ENCODE data around the gene DHX32.
A peak's percentile ranks its signal among the peaks of the same experiment; 100 is the strongest.

Gene DHX32

GRCh38 chr10:125846894-125847293, 34.2 kb downstream of the DHX32 start:
- no peak for DNase-seq

GRCh38 chr10:125845617-125846016, 35.5 kb downstream of the DHX32 start:
- DNase-seq, result no peak

- DNase-seq, result no peak
Measured at GRCh38 chr10:125844751-125845221, 36.3 kb downstream of the DHX32 start.

GRCh38 chr10:125843603-125844329, 37.3 kb downstream of the DHX32 start:
- no peak for DNase-seq

GRCh38 chr10:125840955-125841354, 40.1 kb downstream of the DHX32 start:
- no peak for DNase-seq

GRCh38 chr10:125840406-125840805, 40.7 kb downstream of the DHX32 start:
- no peak for DNase-seq

- no peak for DNase-seq
Measured at GRCh38 chr10:125838802-125839575, 42.1 kb downstream of the DHX32 start.

GRCh38 chr10:125836746-125837145, 44.3 kb downstream of the DHX32 start:
- DNase-seq, result no peak

- DNase-seq, result no peak
Measured at GRCh38 chr10:125828311-125828710, 52.8 kb downstream of the DHX32 start.

GRCh38 chr10:125827133-125827532, 54.0 kb downstream of the DHX32 start:
- no peak for DNase-seq

- no peak for DNase-seq
Measured at GRCh38 chr10:125824736-125825135, 56.4 kb downstream of the DHX32 start.

- DNase-seq, result no peak
Measured at GRCh38 chr10:125823663-125824251, 57.3 kb downstream of the DHX32 start.

- peak; percentile 90 for DNase-seq
Measured at GRCh38 chr10:125822878-125823662, 58.0 kb downstream of the DHX32 start, which contains the start of the genes BCCIP and UROS. BCCIP (plus strand) TSS chr10:125823546; CDS start chr10:125823558, 12 bp downstream. UROS (minus strand) TSS chr10:125823258; CDS start chr10:125816499, 6,759 bp downstream.

GRCh38 chr10:125820701-125821100, 60.4 kb downstream of the DHX32 start:
- no peak for DNase-seq

- DNase-seq, result no peak
Measured at GRCh38 chr10:125817337-125817946, 63.6 kb downstream of the DHX32 start.

- DNase-seq, result no peak
Measured at GRCh38 chr10:125816548-125816947, 64.5 kb downstream of the DHX32 start.

GRCh38 chr10:125815764-125816163, 65.3 kb downstream of the DHX32 start:
- no peak for DNase-seq

- DNase-seq, result no peak
Measured at GRCh38 chr10:125812128-125812750, 68.9 kb downstream of the DHX32 start.

- DNase-seq, result no peak
Measured at GRCh38 chr10:125811251-125811650, 69.8 kb downstream of the DHX32 start.

- no peak for DNase-seq
Measured at GRCh38 chr10:125808047-125808446, 73.0 kb downstream of the DHX32 start.

- DNase-seq, result no peak
Measured at GRCh38 chr10:125802739-125803138, 78.4 kb downstream of the DHX32 start.

GRCh38 chr10:125802131-125802530, 79.0 kb downstream of the DHX32 start:
- DNase-seq, result no peak
